PC-9 (cell line): ENCODE results near the gene TANGO2. TPM values are rescaled to one million over a fixed set of nuclear protein-coding genes. Genes with fewer than 3 reads are reported as not detected.

Experiments used
- BruUV-seq: library from RNA; stranded (reverse); fragments of 400-500 nt; replicated peaks from 2 replicates; lab custom pipeline; 2021; lab: Mats Ljungman, UMichigan
- CTCF ChIA-PET: fragments of 300-600 bp; sonication (Branson Sonifier 250); formaldehyde crosslinking; loops from one replicate; lab custom pipeline; 2022; ENCODE audit warnings: antibody characterized with exemption; lab: Charles Lee
- POLR2A ChIA-PET: fragments of 300-600 bp; sonication (Branson Sonifier 250); formaldehyde crosslinking; loops from one replicate; lab custom pipeline; 2022; ENCODE audit warnings: antibody characterized with exemption; ENCODE audit not compliant: unreplicated experiment; lab: Charles Lee
- DNase-seq, 2 experiments: peaks; one replicate each; pipeline versions ENCODE4 v3.0.0 to v3.0.0-alpha.2; 2015 to 2022; ENCODE audit warnings: mixed read lengths in 1 of 2
- H2AFZ ChIP-seq: fragments of 200-600 bp; sonication (generic); 2 replicates; pipeline ENCODE4 v1.8.1; 2017; ENCODE audit warnings: antibody characterized with exemption
- H3F3A ChIP-seq: fragments of 200-600 bp; sonication (generic); 2 replicates; pipeline ENCODE4 v1.8.1; 2017; ENCODE audit warnings: antibody characterized with exemption, mild to moderate bottlenecking, low read depth; ENCODE audit not compliant: insufficient read depth
- H3K27ac ChIP-seq: fragments of 200-600 bp; sonication (generic); 2 replicates; pipeline ENCODE4 v1.6.1; 2016; ENCODE audit warnings: mixed run types
- H3K27me3 ChIP-seq: fragments of 200-600 bp; sonication (generic); 2 replicates; pipeline ENCODE4 v1.6.1; 2016; ENCODE audit warnings: low read depth, mixed run types; ENCODE audit not compliant: insufficient read depth
- H3K36me3 ChIP-seq: fragments of 200-600 bp; sonication (generic); 2 replicates; pipeline ENCODE4 v1.6.1; 2016; ENCODE audit warnings: low read depth, mixed run types
- H3K4me1 ChIP-seq: fragments of 200-600 bp; sonication (generic); replicated peaks from 2 replicates; pipeline ENCODE4 v1.6.1; 2016; ENCODE audit warnings: mixed run types; ENCODE audit not compliant: insufficient read depth
- H3K4me2 ChIP-seq: fragments of 200-600 bp; sonication (generic); 2 replicates; pipeline ENCODE4 v1.6.1; 2017; ENCODE audit warnings: mixed run types
- H3K4me3 ChIP-seq: fragments of 200-600 bp; sonication (generic); 2 replicates; pipeline ENCODE4 v1.6.1; 2016; ENCODE audit warnings: mixed run types
- H3K79me2 ChIP-seq: fragments of 200-600 bp; sonication (generic); 2 replicates; pipeline ENCODE4 v1.6.1; 2017; ENCODE audit warnings: low read depth, mixed run types
- H3K9me2 ChIP-seq: fragments of 200-600 bp; sonication (generic); 2 replicates; pipeline ENCODE4 v1.8.1; 2017; ENCODE audit warnings: mild to moderate bottlenecking; ENCODE audit not compliant: insufficient read depth
- H3K9me3 ChIP-seq: fragments of 200-600 bp; sonication (generic); 2 replicates; pipeline ENCODE4 v1.8.1; 2016; ENCODE audit warnings: low read depth; ENCODE audit not compliant: insufficient read depth
- H4K20me1 ChIP-seq: fragments of 200-600 bp; sonication (generic); 2 replicates; pipeline ENCODE4 v1.8.1; 2017; ENCODE audit not compliant: insufficient read depth
- EZH2 ChIP-seq: fragments of 200-600 bp; sonication (generic); IDR thresholded peaks from 2 replicates; pipeline ENCODE4 v1.8.0; 2017; ENCODE audit warnings: antibody characterized with exemption, low read depth
- intact Hi-C: fragments of 100-400 bp; cut with micrococcal nuclease; formaldehyde crosslinking; loops from one replicate; pipeline ENCODE4 v1.10.0; 2022; ENCODE audit not compliant: unreplicated experiment
- total RNA-seq: library from RNA; stranded (reverse); gene quantifications from 2 replicates; pipeline ENCODE4 v1.2.3, GENCODE V29; 2021
- TF ChIP-seq, protein P1 (sequence below): fragments of 200-600 bp; sonication (generic); conservative IDR thresholded peaks from 2 replicates; pipeline ENCODE4 v1.6.1; 2017; ENCODE audit warnings: mixed run types, antibody characterized with exemption, mild to moderate bottlenecking, moderate library complexity

The TANGO2 gene
- total RNA-seq, 1 experiment from 2014 or later: 22.4 TPM

DNA sequence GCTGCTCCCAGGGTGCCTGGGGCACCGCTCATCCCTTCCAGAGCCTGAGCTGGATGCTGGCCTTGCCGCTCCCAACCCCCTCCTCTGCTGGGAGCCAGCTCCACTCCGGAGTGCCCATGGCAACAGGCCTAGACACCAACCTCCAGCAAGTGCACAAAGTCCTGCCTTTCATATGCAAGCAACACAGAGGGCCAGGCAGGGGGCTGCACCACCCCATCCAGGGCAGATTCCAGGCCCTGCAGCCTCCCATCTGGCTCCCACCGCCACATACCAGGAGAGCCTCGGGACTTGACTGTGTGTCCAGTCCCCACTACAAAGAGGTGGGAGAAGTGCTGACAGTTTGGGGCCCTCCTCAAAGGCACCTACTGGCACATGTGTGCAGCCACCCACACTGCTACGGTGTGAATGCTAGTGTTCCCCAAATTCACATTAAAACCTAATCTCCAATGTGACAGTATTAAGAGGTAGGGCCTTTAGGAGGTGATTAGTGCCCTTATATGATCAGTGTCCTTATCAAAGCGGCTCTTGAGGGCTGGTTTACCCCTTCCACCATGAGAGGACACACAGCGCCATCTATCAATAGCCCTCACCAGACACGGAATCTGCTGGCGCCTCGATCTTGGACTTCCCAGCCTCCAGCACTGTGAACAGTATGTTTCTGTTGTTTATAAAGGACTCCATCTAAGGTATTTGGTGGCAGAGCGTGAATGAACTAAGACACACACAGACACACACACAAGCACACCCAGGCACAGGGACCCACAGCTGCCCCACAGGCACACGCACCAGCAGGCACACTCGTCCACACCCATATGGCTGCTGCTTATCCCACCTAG, 20.4 kb upstream of the TANGO2 start:
- BruUV-seq: no TSS peak

DNA sequence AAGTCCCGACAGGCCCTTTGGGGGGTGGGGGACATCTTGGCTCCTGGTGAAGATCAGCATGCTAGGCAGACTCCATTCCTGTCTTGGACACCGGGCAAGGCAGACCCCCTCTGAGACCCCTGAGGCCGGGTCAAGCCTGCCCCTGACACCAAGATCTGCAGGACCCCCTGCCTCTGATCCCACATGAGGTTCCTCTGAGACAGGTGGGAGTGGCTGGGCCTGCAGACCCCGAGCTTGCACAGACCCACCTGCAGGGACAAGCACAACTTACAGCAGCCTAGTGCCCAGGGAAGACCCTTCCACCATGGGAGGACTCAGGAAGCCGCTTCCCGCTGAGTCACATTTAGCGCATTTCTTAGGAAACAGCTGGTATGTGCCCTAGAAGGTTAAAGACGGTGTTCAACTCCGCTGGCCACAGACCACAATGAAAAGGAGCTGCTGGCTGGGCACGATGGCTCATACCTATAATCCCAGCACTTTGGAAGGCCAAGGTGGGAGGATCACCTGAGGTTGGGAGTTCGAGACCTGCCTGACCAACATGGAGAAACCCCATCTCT, 19.8 kb upstream of the TANGO2 start:
- H2AFZ ChIP-seq: no peak overlapping the region
- ChIA-PET POLR2A (no interaction called here), CTCF (no interaction called here)
- H3K27me3 ChIP-seq: no peaks in the 10 kb centered on the region
- no peak overlapping the region for H3K4me3 ChIP-seq
- no peaks in the 10 kb centered on the region for H3K36me3 ChIP-seq
- TF ChIP-seq, protein P1, sequence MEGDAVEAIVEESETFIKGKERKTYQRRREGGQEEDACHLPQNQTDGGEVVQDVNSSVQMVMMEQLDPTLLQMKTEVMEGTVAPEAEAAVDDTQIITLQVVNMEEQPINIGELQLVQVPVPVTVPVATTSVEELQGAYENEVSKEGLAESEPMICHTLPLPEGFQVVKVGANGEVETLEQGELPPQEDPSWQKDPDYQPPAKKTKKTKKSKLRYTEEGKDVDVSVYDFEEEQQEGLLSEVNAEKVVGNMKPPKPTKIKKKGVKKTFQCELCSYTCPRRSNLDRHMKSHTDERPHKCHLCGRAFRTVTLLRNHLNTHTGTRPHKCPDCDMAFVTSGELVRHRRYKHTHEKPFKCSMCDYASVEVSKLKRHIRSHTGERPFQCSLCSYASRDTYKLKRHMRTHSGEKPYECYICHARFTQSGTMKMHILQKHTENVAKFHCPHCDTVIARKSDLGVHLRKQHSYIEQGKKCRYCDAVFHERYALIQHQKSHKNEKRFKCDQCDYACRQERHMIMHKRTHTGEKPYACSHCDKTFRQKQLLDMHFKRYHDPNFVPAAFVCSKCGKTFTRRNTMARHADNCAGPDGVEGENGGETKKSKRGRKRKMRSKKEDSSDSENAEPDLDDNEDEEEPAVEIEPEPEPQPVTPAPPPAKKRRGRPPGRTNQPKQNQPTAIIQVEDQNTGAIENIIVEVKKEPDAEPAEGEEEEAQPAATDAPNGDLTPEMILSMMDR: no peak
- no peak for TF ChIP-seq EZH2
- no peaks in the 10 kb centered on the region for H3K4me1 ChIP-seq
- no TSS peak for BruUV-seq
- H3K4me2 ChIP-seq: no peak overlapping the region
- H3F3A ChIP-seq: no peaks in the 10 kb centered on the region
- no peak overlapping the region for H3K27ac ChIP-seq
- no peak for DNase-seq
- H3K9me3 ChIP-seq: no peaks in the 10 kb centered on the region
- no peaks in the 10 kb centered on the region for H4K20me1 ChIP-seq
- no peaks in the 10 kb centered on the region for H3K9me2 ChIP-seq
- no peaks in the 10 kb centered on the region for H3K79me2 ChIP-seq
- intact Hi-C loops: no loop called here

More for the DNA sequence above, 20.4 kb upstream of the TANGO2 start:
- Histone ChIP-seq H3F3A (no peaks in the 10 kb centered on the region), H3K79me2 (no peaks in the 10 kb centered on the region), H4K20me1 (no peaks in the 10 kb centered on the region), H3K9me3 (no peaks in the 10 kb centered on the region), H2AFZ (no peak overlapping the region), H3K27ac (no peak overlapping the region), H3K9me2 (no peaks in the 10 kb centered on the region), H3K4me3 (no peak overlapping the region), H3K36me3 (no peaks in the 10 kb centered on the region), H3K27me3 (no peaks in the 10 kb centered on the region), H3K4me1 (no peaks in the 10 kb centered on the region), H3K4me2 (no peak overlapping the region)
- ChIA-PET POLR2A (no interaction called here), CTCF (no interaction called here)
- no peak for DNase-seq
- intact Hi-C loops: no loop called here
- no peak for TF ChIP-seq EZH2
- TF ChIP-seq, protein P1: no peak

DNA sequence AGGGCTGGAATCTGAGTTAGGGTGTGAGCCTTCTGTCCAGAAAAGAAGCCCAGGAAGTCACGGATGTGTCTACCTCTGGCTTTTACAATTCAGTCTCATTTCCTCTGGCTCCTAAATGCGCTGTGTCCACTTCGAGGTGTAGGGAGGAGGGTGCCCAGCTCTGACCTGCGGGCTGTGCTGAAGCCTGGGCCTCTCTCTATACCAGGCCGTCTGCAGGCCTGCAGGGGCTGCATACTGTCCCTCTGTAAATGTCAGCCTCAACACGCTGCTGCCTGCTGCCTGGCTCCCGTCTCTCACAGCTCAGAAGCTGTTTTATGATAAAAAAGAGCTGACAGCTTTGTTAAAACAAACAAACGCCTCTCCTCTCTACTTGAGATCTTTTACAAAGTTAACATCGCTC, 18.8 kb upstream of the TANGO2 start:
- CTCF ChIA-PET: interaction anchor here (0.6 kb wide), 1 partner anchor 282 kb away, joined by 3 read pairs; no protein-coding TSS in a partner anchor
- Histone ChIP-seq H3K27me3 (no peaks in the 10 kb centered on the region), H3K4me2 (no peak overlapping the region), H4K20me1 (no peaks in the 10 kb centered on the region), H3K9me2 (no peaks in the 10 kb centered on the region), H2AFZ (no peak overlapping the region), H3K9me3 (no peaks in the 10 kb centered on the region), H3K79me2 (no peaks in the 10 kb centered on the region), H3F3A (no peaks in the 10 kb centered on the region), H3K27ac (no peak overlapping the region), H3K36me3 (no peaks in the 10 kb centered on the region), H3K4me1 (no peaks in the 10 kb centered on the region), H3K4me3 (no peak overlapping the region)
- TF ChIP-seq EZH2: no peak
- TF ChIP-seq, protein P1: no peak
- BruUV-seq: no TSS peak
- POLR2A ChIA-PET: no interaction called here
- no peak for DNase-seq
- intact Hi-C loops: no loop called here
